Measurements from ENCODE around the gene NNT.
"Not testable (repeated sequence)": the region's sequence is repeated elsewhere in the genome, so short reads cannot be mapped to it uniquely, and the experiment has no call there.

The NNT gene

GRCh38 chr5:43631182-43631910 lies 28.4 kb downstream of the NNT start:
- DNase-seq (ENCODE audit: low spot score) = peak; percentile 55

- no peak for DNase-seq (ENCODE audit: low spot score)
Observed at GRCh38 chr5:43634621-43635020, 31.6 kb downstream of the NNT start.

GRCh38 chr5:43635374-43635773 lies 32.4 kb downstream of the NNT start:
- no peak for DNase-seq (ENCODE audit: low spot score)

GRCh38 chr5:43636076-43636475 lies 33.1 kb downstream of the NNT start:
- DNase-seq (ENCODE audit: low spot score) = no peak

- no peak for DNase-seq (ENCODE audit: low spot score)
Observed at GRCh38 chr5:43637416-43637815, 34.4 kb downstream of the NNT start.

GRCh38 chr5:43638107-43638506 lies 35.1 kb downstream of the NNT start:
- DNase-seq (ENCODE audit: low spot score) = no peak

GRCh38 chr5:43638546-43638945 lies 35.6 kb downstream of the NNT start:
- DNase-seq (ENCODE audit: low spot score) = no peak

GRCh38 chr5:43639566-43639965 lies 36.6 kb downstream of the NNT start:
- no peak for DNase-seq (ENCODE audit: low spot score)

GRCh38 chr5:43642428-43642827 lies 39.4 kb downstream of the NNT start:
- DNase-seq (ENCODE audit: low spot score) = no peak

- DNase-seq (ENCODE audit: low spot score) = no peak
Observed at GRCh38 chr5:43643327-43643726, 40.3 kb downstream of the NNT start.

GRCh38 chr5:43643750-43644149 lies 40.8 kb downstream of the NNT start:
- no peak for DNase-seq (ENCODE audit: low spot score)

- no peak for DNase-seq (ENCODE audit: low spot score)
Observed at GRCh38 chr5:43646992-43647391, 44.0 kb downstream of the NNT start.

GRCh38 chr5:43647789-43648188 lies 44.8 kb downstream of the NNT start:
- no peak for DNase-seq (ENCODE audit: low spot score)

- DNase-seq (ENCODE audit: low spot score) = no peak
Observed at GRCh38 chr5:43648499-43649124, 45.6 kb downstream of the NNT start.

GRCh38 chr5:43649256-43649655 lies 46.3 kb downstream of the NNT start:
- DNase-seq (ENCODE audit: low spot score) = peak; percentile 48

GRCh38 chr5:43652537-43653302 lies 49.7 kb downstream of the NNT start:
- no peak for DNase-seq (ENCODE audit: low spot score)

GRCh38 chr5:43658509-43658908 lies 55.5 kb downstream of the NNT start:
- peak; percentile 42 for DNase-seq (ENCODE audit: low spot score)

- DNase-seq (ENCODE audit: low spot score) = no peak
Observed at GRCh38 chr5:43659075-43659474, 56.1 kb downstream of the NNT start.

- no peak for DNase-seq (ENCODE audit: low spot score)
Observed at GRCh38 chr5:43661102-43661501, 58.1 kb downstream of the NNT start.

GRCh38 chr5:43663916-43664315 lies 60.9 kb downstream of the NNT start:
- no peak for DNase-seq (ENCODE audit: low spot score)

- no peak for DNase-seq (ENCODE audit: low spot score)
Observed at GRCh38 chr5:43664501-43665040, 61.6 kb downstream of the NNT start.

- not testable (repeated sequence) for DNase-seq (ENCODE audit: low spot score)
Observed at GRCh38 chr5:43665749-43666148, 62.8 kb downstream of the NNT start.

- not testable (repeated sequence) for DNase-seq (ENCODE audit: low spot score)
Observed at GRCh38 chr5:43666728-43667127, 63.7 kb downstream of the NNT start.
